ENCODE data around the gene TRAPPC3L. TPM values are rescaled to one million over a fixed set of nuclear protein-coding genes. Genes with fewer than 3 reads are reported as not detected.

Gene TRAPPC3L
- polyA plus RNA-seq, 1 experiment: 0.04 TPM

DNA sequence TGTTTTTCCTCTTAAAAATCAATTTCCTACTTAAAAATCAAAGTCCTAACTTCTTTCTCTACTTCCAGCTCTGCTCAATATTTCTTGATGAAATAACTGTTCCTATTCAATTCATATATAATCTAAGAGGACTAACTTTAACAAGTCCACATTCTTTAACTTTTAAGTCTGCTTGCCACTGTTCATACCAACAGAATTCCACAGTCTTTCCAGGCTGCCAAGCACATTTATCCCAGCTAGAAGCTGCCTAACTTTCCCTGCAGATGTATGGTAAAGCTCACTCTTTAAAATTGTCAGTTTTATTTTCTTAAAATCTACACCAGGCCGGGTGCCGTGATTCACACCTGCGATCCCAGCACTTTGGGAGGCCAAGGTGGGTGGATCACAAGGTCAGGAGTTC lies 72.8 kb downstream of the TRAPPC3L start:
- DNase-seq (ENCODE audit: low read depth): no peak
- H3K4me3 ChIP-seq (ENCODE audit: low read depth, low read length): no peak overlapping the region

GRCh38 chr6:116471531-116471930 lies 74.0 kb downstream of the TRAPPC3L start:
- ChIA-PET CTCF (interaction anchor here (1.0 kb wide), 1 partner anchor 9 kb away, joined by 3 read pairs; no protein-coding TSS in a partner anchor), POLR2A (no interaction called here)
- Histone ChIP-seq H3K36me3 (ENCODE audit: control insufficient read depth, insufficient read depth, low read length) (no peaks in the 10 kb centered on the region), H3K27me3 (ENCODE audit: control insufficient read depth, insufficient read depth, low read length) (no peaks in the 10 kb centered on the region), H3K4me3 (ENCODE audit: low read depth, low read length) (no peak overlapping the region)
- DNase-seq (ENCODE audit: low read depth): no peak
- TF ChIP-seq, protein P1, sequence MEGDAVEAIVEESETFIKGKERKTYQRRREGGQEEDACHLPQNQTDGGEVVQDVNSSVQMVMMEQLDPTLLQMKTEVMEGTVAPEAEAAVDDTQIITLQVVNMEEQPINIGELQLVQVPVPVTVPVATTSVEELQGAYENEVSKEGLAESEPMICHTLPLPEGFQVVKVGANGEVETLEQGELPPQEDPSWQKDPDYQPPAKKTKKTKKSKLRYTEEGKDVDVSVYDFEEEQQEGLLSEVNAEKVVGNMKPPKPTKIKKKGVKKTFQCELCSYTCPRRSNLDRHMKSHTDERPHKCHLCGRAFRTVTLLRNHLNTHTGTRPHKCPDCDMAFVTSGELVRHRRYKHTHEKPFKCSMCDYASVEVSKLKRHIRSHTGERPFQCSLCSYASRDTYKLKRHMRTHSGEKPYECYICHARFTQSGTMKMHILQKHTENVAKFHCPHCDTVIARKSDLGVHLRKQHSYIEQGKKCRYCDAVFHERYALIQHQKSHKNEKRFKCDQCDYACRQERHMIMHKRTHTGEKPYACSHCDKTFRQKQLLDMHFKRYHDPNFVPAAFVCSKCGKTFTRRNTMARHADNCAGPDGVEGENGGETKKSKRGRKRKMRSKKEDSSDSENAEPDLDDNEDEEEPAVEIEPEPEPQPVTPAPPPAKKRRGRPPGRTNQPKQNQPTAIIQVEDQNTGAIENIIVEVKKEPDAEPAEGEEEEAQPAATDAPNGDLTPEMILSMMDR (IDR thresholded peaks at IDR 0.05; ENCODE audit: insufficient read depth, low read depth, low read length): no peak

More for the DNA sequence above, 72.8 kb downstream of the TRAPPC3L start:
- TF ChIP-seq, protein P1 (IDR thresholded peaks at IDR 0.05; ENCODE audit: insufficient read depth, low read depth, low read length): no peak
- POLR2A ChIA-PET: no interaction called here
- H3K27me3 ChIP-seq (ENCODE audit: control insufficient read depth, insufficient read depth, low read length): no peaks in the 10 kb centered on the region
- no peaks in the 10 kb centered on the region for H3K36me3 ChIP-seq (ENCODE audit: control insufficient read depth, insufficient read depth, low read length)
- CTCF ChIA-PET: no interaction called here

- CTCF ChIA-PET: no interaction called here
- Histone ChIP-seq H3K36me3 (ENCODE audit: control insufficient read depth, insufficient read depth, low read length) (no peaks in the 10 kb centered on the region), H3K27me3 (ENCODE audit: control insufficient read depth, insufficient read depth, low read length) (no peaks in the 10 kb centered on the region), H3K4me3 (ENCODE audit: low read depth, low read length) (no peak overlapping the region)
- POLR2A ChIA-PET: no interaction called here
- DNase-seq (ENCODE audit: low read depth): no peak
- TF ChIP-seq, protein P1 (IDR thresholded peaks at IDR 0.05; ENCODE audit: insufficient read depth, low read depth, low read length): no peak
Measured at GRCh38 chr6:116468293-116468692, 77.2 kb downstream of the TRAPPC3L start.

GRCh38 chr6:116467514-116467913 lies 78.0 kb downstream of the TRAPPC3L start:
- Histone ChIP-seq H3K4me3 (ENCODE audit: low read depth, low read length) (no peak overlapping the region), H3K27me3 (ENCODE audit: control insufficient read depth, insufficient read depth, low read length) (no peaks in the 10 kb centered on the region), H3K36me3 (ENCODE audit: control insufficient read depth, insufficient read depth, low read length) (no peaks in the 10 kb centered on the region)
- TF ChIP-seq, protein P1 (IDR thresholded peaks at IDR 0.05; ENCODE audit: insufficient read depth, low read depth, low read length): no peak
- ChIA-PET CTCF (no interaction called here), POLR2A (no interaction called here)
- no peak for DNase-seq (ENCODE audit: low read depth)

GRCh38 chr6:116467096-116467495 lies 78.4 kb downstream of the TRAPPC3L start:
- Histone ChIP-seq H3K27me3 (ENCODE audit: control insufficient read depth, insufficient read depth, low read length) (no peaks in the 10 kb centered on the region), H3K36me3 (ENCODE audit: control insufficient read depth, insufficient read depth, low read length) (no peaks in the 10 kb centered on the region), H3K4me3 (ENCODE audit: low read depth, low read length) (no peak overlapping the region)
- TF ChIP-seq, protein P1 (IDR thresholded peaks at IDR 0.05; ENCODE audit: insufficient read depth, low read depth, low read length): no peak
- ChIA-PET POLR2A (no interaction called here), CTCF (no interaction called here)
- no peak for DNase-seq (ENCODE audit: low read depth)

Measured in BJ (cell line).